HEK293 (cell line): Measurements from ENCODE around the gene P2RY6.

Experiments
- CTCF ChIA-PET: fragments of 350-600 bp; formaldehyde crosslinking; extraction: SDS; loops from one replicate; lab custom pipeline; 2021; ENCODE audit warnings: antibody characterized with exemption; lab: Yijun Ruan, JAX
- POLR2A ChIA-PET: fragments of 300-600 bp; formaldehyde crosslinking; extraction: SDS; loops from one replicate; lab custom pipeline; 2020; ENCODE audit warnings: antibody characterized with exemption, inconsistent platforms; lab: Yijun Ruan, JAX
- H3K27ac ChIP-seq: fragments of 200-500 bp; sonication (Bioruptor generic); 2 replicates; pipeline ENCODE4 v1.5.1; 2014; ENCODE audit warnings: low read depth, low read length, control low read depth, inconsistent platforms; ENCODE audit errors: extremely low read depth
- H3K36me3 ChIP-seq, 2 experiments: fragments of 200-500 bp in 1 of 2; sonication (Bioruptor generic) in 1 of 2; 1 replicate in 1 of 2; 2 replicates in 1 of 2; pipeline ENCODE4 v1.5.1; 2014 to 2017; ENCODE audit warnings: inconsistent platforms in 2 of 2, low read length in 2 of 2; ENCODE audit not compliant: control insufficient read depth in 2 of 2, insufficient read depth in 1 of 2
- H3K4me1 ChIP-seq: fragments of 200-500 bp; sonication (Bioruptor generic); 2 replicates; pipeline ENCODE4 v1.5.1; 2014; ENCODE audit warnings: mild to moderate bottlenecking, low read length, inconsistent platforms; ENCODE audit not compliant: control insufficient read depth, insufficient read depth
- H3K4me3 ChIP-seq: 2 replicates; pipeline ENCODE4 v1.5.1; 2011; ENCODE audit warnings: low read depth, mild to moderate bottlenecking, control low read depth, low read length, moderate library complexity
- H3K9me3 ChIP-seq: fragments of 200-500 bp; sonication (Bioruptor generic); 2 replicates; pipeline ENCODE4 v1.5.1; 2014; ENCODE audit warnings: low read depth, low read length, inconsistent platforms; ENCODE audit not compliant: control insufficient read depth, insufficient read depth
- ATF2 ChIP-seq: fragments of 450-650 bp; formaldehyde crosslinking; IDR thresholded peaks from 2 replicates; pipeline ENCODE4 v1.5.1; 2016; ENCODE audit warnings: missing biosample characterization, missing genetic modification characterization, low read depth
- GLI2 ChIP-seq: fragments of 450-650 bp; formaldehyde crosslinking; IDR thresholded peaks from 2 replicates; pipeline ENCODE4; 2017; ENCODE audit warnings: missing biosample characterization, missing genetic modification characterization, low read depth, borderline replicate concordance
- OVOL3 ChIP-seq: fragments of 450-650 bp; formaldehyde crosslinking; IDR thresholded peaks from 2 replicates; pipeline ENCODE4 v1.5.1; 2016; ENCODE audit warnings: missing biosample characterization, missing genetic modification characterization
- PRDM2 ChIP-seq: fragments of 450-650 bp; formaldehyde crosslinking; IDR thresholded peaks from 2 replicates; pipeline ENCODE4 v1.5.1; 2016; ENCODE audit warnings: missing biosample characterization, missing genetic modification characterization, borderline replicate concordance
- REPIN1 ChIP-seq: fragments of 450-650 bp; formaldehyde crosslinking; IDR thresholded peaks from 2 replicates; pipeline ENCODE4 v1.5.1; 2017; ENCODE audit warnings: missing biosample characterization, missing genetic modification characterization, low read depth
- SALL2 ChIP-seq: fragments of 450-650 bp; formaldehyde crosslinking; IDR thresholded peaks from 2 replicates; pipeline ENCODE4 v1.5.0; 2017; ENCODE audit warnings: missing biosample characterization, mild to moderate bottlenecking, missing genetic modification characterization, borderline replicate concordance
- ZFP69B ChIP-seq: fragments of 450-650 bp; formaldehyde crosslinking; IDR thresholded peaks from 2 replicates; pipeline ENCODE4 v1.5.1; 2016; ENCODE audit warnings: missing biosample characterization, missing genetic modification characterization
- ZNF266 ChIP-seq: fragments of 450-650 bp; formaldehyde crosslinking; IDR thresholded peaks from 2 replicates; pipeline ENCODE4 v1.5.1; 2016; ENCODE audit warnings: missing biosample characterization, missing genetic modification characterization, low read depth
- ZNF341 ChIP-seq: fragments of 450-650 bp; formaldehyde crosslinking; IDR thresholded peaks from 2 replicates; pipeline ENCODE4; 2016; ENCODE audit warnings: low read depth, missing biosample characterization, missing genetic modification characterization
- ZNF423 ChIP-seq: fragments of 450-650 bp; formaldehyde crosslinking; IDR thresholded peaks from 2 replicates; pipeline ENCODE4 v1.5.1; 2016; ENCODE audit warnings: missing biosample characterization, missing genetic modification characterization
- ZNF510 ChIP-seq: fragments of 450-650 bp; formaldehyde crosslinking; IDR thresholded peaks from 2 replicates; pipeline ENCODE4 v1.5.1; 2018; ENCODE audit warnings: mild to moderate bottlenecking, missing genetic modification characterization, missing biosample characterization; ENCODE audit not compliant: insufficient replicate concordance
- ZNF513 ChIP-seq: fragments of 450-650 bp; IDR thresholded peaks from 2 replicates; pipeline ENCODE4 v1.5.1; 2018; ENCODE audit warnings: missing biosample characterization, missing genetic modification characterization
- ZNF558 ChIP-seq: fragments of 450-650 bp; formaldehyde crosslinking; IDR thresholded peaks from 2 replicates; pipeline ENCODE4 v1.5.1; 2016; ENCODE audit warnings: missing biosample characterization, missing genetic modification characterization
- ZNF610 ChIP-seq: fragments of 450-650 bp; formaldehyde crosslinking; IDR thresholded peaks from 2 replicates; pipeline ENCODE4 v1.5.1; 2016; ENCODE audit warnings: missing biosample characterization, missing genetic modification characterization, borderline replicate concordance
- ZNF626 ChIP-seq: fragments of 450-650 bp; sonication (Bioruptor Pico); formaldehyde crosslinking; IDR thresholded peaks from 2 replicates; pipeline ENCODE4 v1.5.1; 2018; ENCODE audit warnings: missing biosample characterization, missing genetic modification characterization, inconsistent platforms
- ZNF707 ChIP-seq: fragments of 450-650 bp; formaldehyde crosslinking; IDR thresholded peaks from 2 replicates; pipeline ENCODE4 v1.5.1; 2016; ENCODE audit warnings: missing biosample characterization, missing genetic modification characterization
- ZNF791 ChIP-seq: fragments of 450-650 bp; formaldehyde crosslinking; IDR thresholded peaks from 2 replicates; pipeline ENCODE4 v1.5.1; 2016; ENCODE audit warnings: missing biosample characterization, missing genetic modification characterization
- ZSCAN5A ChIP-seq: fragments of 450-650 bp; formaldehyde crosslinking; IDR thresholded peaks from 2 replicates; pipeline ENCODE4 v1.5.1; 2016; ENCODE audit warnings: missing biosample characterization, missing genetic modification characterization

The P2RY6 gene

GRCh38 chr11:73265853-73266645 is 6.1 kb upstream of the P2RY6 start (continued):
- no peak for TF ChIP-seq PRDM2 (tag by site-specific recombination)
- TF ChIP-seq ZNF266 (tag by site-specific recombination), result no peak
- TF ChIP-seq SALL2 (tag by site-specific recombination), result no peak
- no peak for TF ChIP-seq OVOL3 (tag by site-specific recombination)
- TF ChIP-seq ZNF423 (tag by site-specific recombination), result no peak
- TF ChIP-seq, all 188 proteins: peak for 0

- no peak overlapping the region for H3K4me3 ChIP-seq
- no peaks in the 10 kb centered on the region for H3K36me3 ChIP-seq
- no peaks in the 10 kb centered on the region for H3K4me1 ChIP-seq
- H3K9me3 ChIP-seq, result no peaks in the 10 kb centered on the region
- POLR2A ChIA-PET, result no interaction called here
- no peak overlapping the region for H3K27ac ChIP-seq
- CTCF ChIA-PET, result interaction anchor here (1.4 kb wide), 1 partner anchor 8 kb away, joined by 4 read pairs; no protein-coding TSS in a partner anchor
- no peak for TF ChIP-seq PRDM2 (tag by site-specific recombination)
- no peak for TF ChIP-seq ZNF510 (tag by site-specific recombination)
- no peak for TF ChIP-seq ZSCAN5A (tag by site-specific recombination)
- no peak for TF ChIP-seq ZNF513 (tag by site-specific recombination)
- TF ChIP-seq REPIN1, result no peak
- no peak for TF ChIP-seq GLI2 (tag by site-specific recombination)
- TF ChIP-seq ZNF423 (tag by site-specific recombination), result no peak
- TF ChIP-seq ZNF626 (tag by site-specific recombination), result no peak
- no peak for TF ChIP-seq ZNF558 (tag by site-specific recombination)
- TF ChIP-seq ATF2 (tag by site-specific recombination), result no peak
- TF ChIP-seq ZFP69B (tag by site-specific recombination), result no peak
- no peak for TF ChIP-seq ZNF341 (tag by site-specific recombination)
- no peak for TF ChIP-seq ZNF610 (tag by site-specific recombination)
- no peak for TF ChIP-seq ZNF791 (tag by site-specific recombination)
- no peak for TF ChIP-seq ZNF707
Measured at GRCh38 chr11:73266646-73267020, 5.5 kb upstream of the P2RY6 start.
